MM.1S (cell line): ENCODE measurements around the gene PRR33.

Source experiments
- EZH2phosphoT487 ChIP-seq: fragments of 300-600 bp; sonication (generic); IDR thresholded peaks from 2 replicates; pipeline ENCODE4 v1.6.1; 2018; ENCODE audit warnings: antibody characterized with exemption, low read length
- TF ChIP-seq, protein P1 (sequence below): fragments of 300-600 bp; sonication (generic); IDR thresholded peaks from 2 replicates; pipeline ENCODE4 v1.5.1; 2016; ENCODE audit warnings: antibody characterized with exemption, low read length, mixed read lengths

DNA sequence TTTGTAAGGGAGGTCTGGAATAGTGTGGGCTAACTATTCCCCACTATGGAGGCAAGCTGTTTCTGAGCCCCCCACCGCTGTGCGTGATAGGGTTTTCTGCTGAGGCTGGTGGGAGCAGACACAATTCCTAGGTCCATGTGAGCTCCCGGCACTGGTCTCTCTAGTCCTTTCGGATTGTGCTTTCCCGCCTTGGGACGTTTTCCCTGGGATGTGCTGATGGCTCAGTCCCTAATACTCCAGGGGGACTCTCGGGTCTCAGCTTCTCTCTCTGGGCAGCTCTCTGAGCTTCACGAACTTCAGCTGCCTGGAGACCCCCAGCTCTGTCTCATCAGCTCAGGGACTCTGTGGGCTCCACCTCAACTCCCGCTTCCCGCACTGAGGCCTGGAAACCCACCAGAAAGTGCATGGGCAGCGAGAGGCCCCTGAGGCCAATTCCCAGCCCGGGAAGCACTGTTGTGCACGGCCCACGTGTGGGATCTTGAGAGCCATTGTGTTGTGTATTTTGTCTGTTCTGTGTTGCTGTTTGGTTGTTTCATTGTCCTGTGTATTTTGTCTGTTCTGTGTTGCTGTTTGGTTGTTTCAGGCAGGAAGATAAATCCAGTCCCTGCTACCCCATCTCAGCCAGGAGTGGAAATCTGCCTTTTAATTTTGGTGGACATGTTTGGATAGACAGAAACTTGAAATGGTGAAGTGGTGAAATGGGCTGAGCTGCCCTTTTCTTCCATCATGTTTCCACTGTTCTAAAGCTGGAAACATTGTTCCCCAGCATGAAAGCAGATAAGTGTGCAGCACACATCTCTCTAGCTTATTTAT lies 15.1 kb upstream of the PRR33 start:
- TF ChIP-seq, protein P1, sequence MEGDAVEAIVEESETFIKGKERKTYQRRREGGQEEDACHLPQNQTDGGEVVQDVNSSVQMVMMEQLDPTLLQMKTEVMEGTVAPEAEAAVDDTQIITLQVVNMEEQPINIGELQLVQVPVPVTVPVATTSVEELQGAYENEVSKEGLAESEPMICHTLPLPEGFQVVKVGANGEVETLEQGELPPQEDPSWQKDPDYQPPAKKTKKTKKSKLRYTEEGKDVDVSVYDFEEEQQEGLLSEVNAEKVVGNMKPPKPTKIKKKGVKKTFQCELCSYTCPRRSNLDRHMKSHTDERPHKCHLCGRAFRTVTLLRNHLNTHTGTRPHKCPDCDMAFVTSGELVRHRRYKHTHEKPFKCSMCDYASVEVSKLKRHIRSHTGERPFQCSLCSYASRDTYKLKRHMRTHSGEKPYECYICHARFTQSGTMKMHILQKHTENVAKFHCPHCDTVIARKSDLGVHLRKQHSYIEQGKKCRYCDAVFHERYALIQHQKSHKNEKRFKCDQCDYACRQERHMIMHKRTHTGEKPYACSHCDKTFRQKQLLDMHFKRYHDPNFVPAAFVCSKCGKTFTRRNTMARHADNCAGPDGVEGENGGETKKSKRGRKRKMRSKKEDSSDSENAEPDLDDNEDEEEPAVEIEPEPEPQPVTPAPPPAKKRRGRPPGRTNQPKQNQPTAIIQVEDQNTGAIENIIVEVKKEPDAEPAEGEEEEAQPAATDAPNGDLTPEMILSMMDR = no peak
- no peak for TF ChIP-seq EZH2phosphoT487
